HepG2 (cell line): ENCODE results near the gene ATRNL1.

Experiments
- EZH2 ChIP-seq: conservative IDR thresholded peaks from 2 replicates; pipeline ENCODE4 v1.6.1; 2012; ENCODE audit warnings: mild to moderate bottlenecking, low read depth, low read length, moderate library complexity
- HOXA7 ChIP-seq: sonication (generic); formaldehyde crosslinking; IDR thresholded peaks from 2 replicates; pipeline ENCODE4 v1.8.1; 2022; ENCODE audit warnings: mild to moderate bottlenecking, missing genetic modification reagents, moderate library complexity
- ZNF510 ChIP-seq: sonication (generic); formaldehyde crosslinking; IDR thresholded peaks from 2 replicates; pipeline ENCODE4 v1.4.0; 2020; ENCODE audit warnings: low read depth, mild to moderate bottlenecking, missing genetic modification reagents

GRCh38 chr10:115141254-115141653, 48.1 kb downstream of the ATRNL1 start:
- no peak for TF ChIP-seq EZH2
- TF ChIP-seq ZNF510 (CRISPR knock-in tag) = no peak
- TF ChIP-seq HOXA7 = no peak
